Measurements from ENCODE around the gene ALKBH6. TPM values are rescaled to one million over a fixed set of nuclear protein-coding genes. Genes with fewer than 3 reads are reported as not detected.

The ALKBH6 gene
- total RNA-seq, 4 donors from 2014 or later: 27.6 to 151 (median 83.2) TPM

- no peak for DNase-seq
- Histone ChIP-seq H3K4me1 (peaks cover 7 to 25% (median 10%) of the 10 kb centered on the region in 4 donors), H3K36me3 (no peaks in the 10 kb centered on the region), H3K27me3 (no peaks in the 10 kb centered on the region), H3K9me3 (no peaks in the 10 kb centered on the region), H3K27ac (no peak overlapping the region), H3K4me3 (no peak overlapping the region)
- TF ChIP-seq EP300 (IDR thresholded peaks at IDR 0.05; ENCODE audit: low read depth) (no peak), CTCF (IDR thresholded peaks at IDR 0.05) (no peak), POLR2AphosphoS5 (IDR thresholded peaks at IDR 0.05) (no peak), POLR2A (IDR thresholded peaks at IDR 0.05) (no peak)
- 88 to 100% methylated on average over 2 to 4 of the region's 4 CpGs for WGBS, 2 donors (ENCODE audit: low coverage in 1 of 2)
- intact Hi-C loops (cut with DNase I; ENCODE audit: low total_unique reads): loop anchor here (5.0 kb wide), 1 partner anchor 54 kb away; the partner anchor contains the start of gene SDHAF1
- in situ Hi-C loops (cut with MboI; ENCODE audit: low pct_ligation_motif_present in 1 of 4, low pct_unique_long_range_greater_than_20kb in 1 of 4, low sequenced_read_pairs in 3 of 4): loop anchor here in 1 of 4 donors (10.0 kb wide), 1 partner anchor 47 kb away; the partner anchor contains the start of gene SYNE4
Observed at GRCh38 chr19:36051637-36052036, 37.6 kb upstream of the ALKBH6 start.

- intact Hi-C loops (cut with DNase I; ENCODE audit: low total_unique reads) (loop anchor here (5.0 kb wide), 1 partner anchor 54 kb away; the partner anchor contains the start of gene SDHAF1), in situ Hi-C loops (cut with MboI; ENCODE audit: low pct_ligation_motif_present in 1 of 4, low pct_unique_long_range_greater_than_20kb in 1 of 4, low sequenced_read_pairs in 3 of 4) (loop anchor here in 1 of 4 donors (10.0 kb wide), 1 partner anchor 46 kb away; the partner anchor contains the start of gene SYNE4)
- 39 to 53% methylated on average over 2 to 3 of the region's 3 CpGs for WGBS, 2 donors (ENCODE audit: low coverage in 1 of 2)
- Histone ChIP-seq H3K27ac (no peak overlapping the region), H3K4me1 (peaks cover 7 to 25% (median 10%) of the 10 kb centered on the region in 4 donors), H3K9me3 (no peaks in the 10 kb centered on the region), H3K27me3 (no peaks in the 10 kb centered on the region), H3K36me3 (no peaks in the 10 kb centered on the region), H3K4me3 (no peak overlapping the region)
- DNase-seq: no peak
- TF ChIP-seq POLR2A (IDR thresholded peaks at IDR 0.05) (no peak), POLR2AphosphoS5 (IDR thresholded peaks at IDR 0.05) (no peak), CTCF (IDR thresholded peaks at IDR 0.05) (peak in 1 of 5 experiments; percentile 13)
Observed at GRCh38 chr19:36051236-36051635, 37.2 kb upstream of the ALKBH6 start.

- WGBS, 2 donors (ENCODE audit: low coverage in 1 of 2): 87 to 94% methylated on average over 4 of the region's 4 CpGs
- no peak overlapping the region for H3K27ac ChIP-seq
- H3K36me3 ChIP-seq: no peaks in the 10 kb centered on the region
- no peaks in the 10 kb centered on the region for H3K27me3 ChIP-seq
- intact Hi-C loops (cut with DNase I; ENCODE audit: low total_unique reads) (no loop called here), in situ Hi-C loops (cut with MboI; ENCODE audit: low pct_ligation_motif_present in 1 of 4, low pct_unique_long_range_greater_than_20kb in 1 of 4, low sequenced_read_pairs in 3 of 4) (no loop called here)
- TF ChIP-seq EP300 (IDR thresholded peaks at IDR 0.05; ENCODE audit: low read depth) (no peak), CTCF (IDR thresholded peaks at IDR 0.05) (no peak), POLR2A (IDR thresholded peaks at IDR 0.05) (no peak), POLR2AphosphoS5 (IDR thresholded peaks at IDR 0.05) (no peak)
- H3K9me3 ChIP-seq: no peaks in the 10 kb centered on the region
- no peak for DNase-seq
- no peak overlapping the region for H3K4me3 ChIP-seq
- peaks cover 0 to 18% (median 3%) of the 10 kb centered on the region in 4 donors for H3K4me1 ChIP-seq
Observed at GRCh38 chr19:36049080-36049698, 35.2 kb upstream of the ALKBH6 start.

- Histone ChIP-seq H3K4me1 (peaks cover 0 to 14% (median under 1%) of the 10 kb centered on the region in 4 donors), H3K27me3 (no peaks in the 10 kb centered on the region), H3K27ac (no peak overlapping the region), H3K36me3 (no peaks in the 10 kb centered on the region), H3K4me3 (no peak overlapping the region), H3K9me3 (no peaks in the 10 kb centered on the region)
- in situ Hi-C loops (cut with MboI; ENCODE audit: low pct_ligation_motif_present in 1 of 4, low pct_unique_long_range_greater_than_20kb in 1 of 4, low sequenced_read_pairs in 3 of 4): no loop called here
- no peak for DNase-seq
- TF ChIP-seq EP300 (IDR thresholded peaks at IDR 0.05; ENCODE audit: low read depth) (no peak), POLR2A (IDR thresholded peaks at IDR 0.05) (no peak), CTCF (IDR thresholded peaks at IDR 0.05) (no peak), POLR2AphosphoS5 (IDR thresholded peaks at IDR 0.05) (no peak)
- intact Hi-C loops (cut with DNase I; ENCODE audit: low total_unique reads): no loop called here
Observed at GRCh38 chr19:36047835-36048234, 33.8 kb upstream of the ALKBH6 start.

Data from transverse colon (tissue), 4 donors.